HG03175 (cell line): ENCODE results near the gene SNED1.
A peak's percentile ranks its signal among the peaks of the same experiment; 100 is the strongest.

Experiments used
- ATAC-seq: cut with Tn5 transposase; IDR thresholded peaks from one replicate; pipeline ENCODE4 v1.9.1; 2021; ENCODE audit warnings: mild to moderate bottlenecking, moderate library complexity; ENCODE audit not compliant: unreplicated experiment

SNED1 gene

DNA sequence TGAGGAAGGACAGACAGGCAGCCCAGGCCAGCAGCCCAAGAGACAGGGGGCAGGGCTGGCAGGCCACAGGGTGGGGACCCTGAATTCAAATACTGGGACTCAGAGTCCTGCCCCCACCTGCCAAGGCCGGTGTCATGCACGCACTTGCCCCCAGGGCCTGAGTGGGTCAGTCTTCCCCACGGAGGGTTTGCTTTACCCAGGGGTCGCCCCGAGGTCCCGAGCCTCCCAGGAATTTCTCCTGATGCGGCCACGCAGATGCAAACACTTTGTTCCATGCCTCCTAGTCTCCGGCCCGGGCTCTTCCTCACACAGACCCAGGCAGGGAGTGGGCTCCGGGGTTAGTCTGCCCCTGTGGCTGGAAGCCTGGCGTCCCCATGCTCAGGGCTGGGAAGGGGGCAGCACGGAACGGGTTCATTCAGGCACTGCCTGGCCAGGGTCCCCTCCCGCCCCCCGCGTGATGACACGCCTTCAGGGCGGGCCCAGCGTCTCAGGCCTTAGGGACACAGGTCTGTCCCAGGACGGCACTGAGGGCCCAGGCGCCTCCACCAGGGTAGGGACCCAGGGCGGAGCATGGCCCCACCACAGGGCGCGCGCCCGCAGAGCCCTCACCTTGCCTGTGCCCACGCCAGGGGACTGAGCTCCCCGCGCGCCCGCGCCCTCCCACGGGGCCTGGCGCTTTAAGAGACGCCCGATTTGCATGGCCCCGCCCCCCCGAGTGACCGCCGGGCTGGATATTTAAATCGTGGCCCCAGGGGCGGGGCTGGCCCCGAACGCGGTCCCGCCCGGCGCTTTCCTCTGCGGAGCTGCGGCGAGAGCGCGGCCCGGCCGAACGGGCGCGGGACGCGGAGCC, at the start of gene SNED1:
SNED1 (plus strand) TSS at position 763 of the 850 bp plus-strand sequence. CDS start 220 bp downstream, outside the sequence.
- ATAC-seq, result peak; percentile 65

GRCh38 chr2:240948905-240949790, 49.3 kb upstream of the SNED1 start:
- no peak for ATAC-seq

DNA sequence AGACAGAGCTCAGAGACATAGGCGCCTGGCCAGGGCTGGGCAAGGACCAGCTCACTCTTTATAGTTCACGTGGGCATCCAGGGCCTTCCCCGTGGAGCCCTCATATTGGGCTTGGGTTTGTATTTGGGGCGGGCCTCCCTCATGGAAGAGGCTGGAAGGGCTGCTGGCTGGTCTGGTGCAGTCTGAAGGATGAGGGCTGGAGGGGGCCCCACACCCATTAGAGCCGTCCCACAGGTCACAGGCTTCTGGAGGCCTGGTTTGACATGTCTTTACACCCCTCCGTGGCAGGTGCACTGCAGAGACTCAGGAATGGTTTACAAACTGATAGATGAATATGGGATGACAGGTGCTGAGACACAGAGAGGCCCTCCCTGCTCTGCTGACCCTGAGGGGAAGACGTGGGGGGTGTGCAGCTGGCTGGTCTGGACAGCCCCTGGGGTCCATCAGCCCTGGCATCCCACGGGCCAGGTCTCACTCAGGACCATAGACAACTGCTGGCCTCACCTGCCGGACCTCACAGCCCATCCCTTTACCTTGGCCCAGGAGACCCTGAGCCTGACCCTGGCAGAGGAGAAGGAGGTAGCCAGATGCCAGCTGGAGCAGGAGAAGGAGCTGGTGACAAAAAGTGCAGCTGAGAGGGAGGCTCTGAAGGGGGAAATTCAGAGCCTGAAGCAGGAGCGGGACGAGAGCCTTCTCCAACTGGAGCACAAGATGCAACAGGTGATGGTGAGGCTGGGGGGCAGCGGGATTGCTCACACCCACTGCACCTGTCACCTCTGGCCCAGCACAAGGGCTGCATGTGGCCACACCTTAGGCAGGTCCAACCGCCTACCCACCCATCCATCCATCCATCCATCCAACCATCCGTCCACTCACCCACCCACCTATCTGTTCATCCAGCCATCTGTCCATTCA, 48.4 kb upstream of the SNED1 start:
- no peak for ATAC-seq

DNA sequence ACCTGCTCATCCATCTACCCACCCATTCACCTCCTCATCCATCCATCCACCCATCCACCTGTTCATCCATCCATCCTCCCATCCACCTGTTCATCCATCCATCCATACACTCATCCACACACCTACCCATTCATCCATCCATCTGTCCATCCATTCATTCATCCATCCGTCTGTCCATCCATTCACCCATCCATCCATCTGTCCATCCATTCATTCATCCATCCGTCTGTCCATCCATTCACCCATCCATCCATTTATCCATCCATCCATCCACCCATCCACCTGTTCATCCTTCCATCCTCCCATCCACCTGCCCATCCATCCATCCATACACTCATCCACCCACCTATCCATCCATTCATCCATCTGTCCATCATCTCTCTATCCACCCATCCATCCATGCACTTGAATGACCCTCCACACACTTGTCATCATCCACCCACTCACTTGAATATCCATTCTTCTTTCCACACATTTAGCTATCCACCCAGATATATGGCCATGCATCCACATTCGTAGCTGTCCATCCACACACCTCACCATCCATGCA, 47.3 kb upstream of the SNED1 start:
- ATAC-seq, result no peak

DNA sequence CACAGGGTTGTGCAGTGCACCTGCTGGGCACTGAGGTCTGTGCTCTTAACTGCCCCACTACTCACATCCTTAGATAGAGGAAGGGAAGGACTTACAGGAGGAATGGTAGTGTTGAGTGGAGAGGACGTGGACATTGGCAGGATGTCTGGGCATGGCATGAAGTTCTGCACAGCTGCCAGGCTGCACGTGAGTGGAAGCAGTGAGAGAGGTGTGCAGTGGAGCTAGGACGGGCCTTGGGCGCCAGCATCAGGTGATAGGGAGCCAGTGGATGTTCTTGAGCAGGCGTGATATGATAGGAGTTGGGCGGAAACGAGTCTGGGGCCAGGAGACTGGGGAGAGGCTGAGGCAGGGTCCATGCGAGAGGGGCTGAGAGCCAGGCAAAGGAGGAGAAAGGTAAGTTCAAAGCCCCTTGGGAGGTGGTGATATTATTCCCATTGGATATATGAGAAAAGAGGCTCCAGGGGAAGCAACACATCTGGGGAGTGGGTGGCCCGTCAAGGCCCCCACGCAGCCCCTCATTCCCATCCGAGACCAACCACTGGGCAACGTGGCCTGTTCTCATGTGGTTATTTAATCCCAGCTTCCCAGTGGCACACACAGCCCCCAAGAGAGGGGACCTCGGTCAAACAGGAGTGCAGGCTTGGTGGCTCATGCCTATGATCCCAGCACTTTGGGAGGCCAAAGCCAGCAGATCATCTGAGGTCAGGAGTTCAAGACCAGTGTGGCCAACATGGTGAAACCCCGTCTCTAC, 45.7 kb upstream of the SNED1 start:
- no peak for ATAC-seq

GRCh38 chr2:240953426-240954410, 44.7 kb upstream of the SNED1 start:
- ATAC-seq, result no peak

DNA sequence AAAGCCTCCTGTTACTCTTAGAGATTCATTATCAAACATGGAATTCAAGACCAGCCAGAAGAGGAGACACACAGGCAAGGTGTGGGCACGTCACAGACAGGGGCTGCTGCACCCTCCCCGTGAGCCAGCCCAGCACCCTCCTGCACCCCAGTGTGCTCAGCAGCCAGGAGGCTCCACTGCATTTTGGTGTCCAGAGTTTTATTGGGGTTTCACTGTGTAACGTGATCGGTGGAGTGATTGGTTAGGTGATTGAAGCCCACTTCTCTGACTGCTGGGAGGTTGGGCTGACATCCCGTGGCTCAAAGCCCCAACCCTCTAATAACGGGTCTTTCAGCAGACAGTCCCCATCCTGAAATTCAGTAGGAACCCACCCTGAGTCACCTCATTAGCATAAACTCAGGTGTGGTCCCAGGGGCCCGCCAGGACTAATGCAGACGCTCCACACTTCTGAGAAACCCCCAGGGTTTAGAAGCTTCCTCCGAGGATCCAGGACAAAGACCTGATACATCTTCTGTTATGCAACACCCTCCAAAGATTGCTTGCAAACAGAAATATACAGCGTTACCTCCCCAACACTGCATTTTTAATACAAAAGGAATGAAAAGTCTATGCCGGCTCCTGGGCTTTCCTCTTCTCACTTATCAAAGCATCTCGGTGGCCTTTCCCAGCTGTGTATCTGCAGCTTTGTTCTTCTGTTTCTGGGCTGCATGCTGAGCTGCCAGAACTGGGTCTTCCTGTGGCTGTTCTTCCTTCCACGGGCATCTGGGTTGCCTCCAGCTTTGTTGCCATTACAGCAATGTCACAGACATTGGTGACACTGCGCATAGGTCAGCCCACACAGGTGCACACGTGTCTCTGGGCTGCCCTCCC, 43.7 kb upstream of the SNED1 start:
- no peak for ATAC-seq

GRCh38 chr2:240955306-240956170, 42.9 kb upstream of the SNED1 start:
- ATAC-seq, result no peak

- ATAC-seq, result no peak
These were observed 42.1 kb upstream of the SNED1 start for GRCh38 chr2:240956171-240956934.

DNA sequence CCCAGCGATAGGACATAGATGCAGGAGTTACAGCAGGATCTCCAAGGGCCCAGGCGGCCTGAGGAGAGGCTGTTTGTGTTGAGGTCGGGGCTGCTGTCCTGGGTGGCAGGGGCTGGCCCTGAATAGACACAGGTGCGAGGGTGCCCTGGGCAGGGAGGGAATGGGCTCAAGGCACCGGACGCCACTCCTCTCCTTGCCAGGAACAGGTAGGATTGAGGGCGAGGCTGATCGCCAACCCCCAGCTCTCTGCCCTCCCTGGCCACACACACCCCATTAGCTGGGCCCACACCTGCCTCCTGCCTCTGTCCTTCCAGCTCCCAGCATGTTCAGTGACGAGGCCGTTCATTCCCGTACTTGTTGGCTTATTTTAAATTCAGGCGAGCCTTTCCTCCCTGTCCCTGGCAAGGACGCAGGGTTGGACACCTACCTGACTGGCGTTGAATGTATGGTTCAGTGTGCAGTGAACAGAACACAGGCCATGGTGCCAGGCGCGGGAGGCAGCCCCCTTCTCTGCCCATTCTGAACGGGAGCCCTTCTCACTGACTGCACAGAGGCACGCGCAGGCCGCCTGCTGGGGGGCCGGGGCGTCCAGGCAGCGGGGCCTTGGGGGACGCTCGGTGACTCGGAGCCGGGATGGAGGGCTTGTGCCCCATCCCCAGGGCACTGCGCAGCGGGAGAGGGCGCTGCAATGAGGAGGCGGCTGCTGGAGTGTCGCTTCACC, 41.3 kb upstream of the SNED1 start:
- ATAC-seq, result no peak

GRCh38 chr2:240957656-240958365, 40.6 kb upstream of the SNED1 start:
- no peak for ATAC-seq

DNA sequence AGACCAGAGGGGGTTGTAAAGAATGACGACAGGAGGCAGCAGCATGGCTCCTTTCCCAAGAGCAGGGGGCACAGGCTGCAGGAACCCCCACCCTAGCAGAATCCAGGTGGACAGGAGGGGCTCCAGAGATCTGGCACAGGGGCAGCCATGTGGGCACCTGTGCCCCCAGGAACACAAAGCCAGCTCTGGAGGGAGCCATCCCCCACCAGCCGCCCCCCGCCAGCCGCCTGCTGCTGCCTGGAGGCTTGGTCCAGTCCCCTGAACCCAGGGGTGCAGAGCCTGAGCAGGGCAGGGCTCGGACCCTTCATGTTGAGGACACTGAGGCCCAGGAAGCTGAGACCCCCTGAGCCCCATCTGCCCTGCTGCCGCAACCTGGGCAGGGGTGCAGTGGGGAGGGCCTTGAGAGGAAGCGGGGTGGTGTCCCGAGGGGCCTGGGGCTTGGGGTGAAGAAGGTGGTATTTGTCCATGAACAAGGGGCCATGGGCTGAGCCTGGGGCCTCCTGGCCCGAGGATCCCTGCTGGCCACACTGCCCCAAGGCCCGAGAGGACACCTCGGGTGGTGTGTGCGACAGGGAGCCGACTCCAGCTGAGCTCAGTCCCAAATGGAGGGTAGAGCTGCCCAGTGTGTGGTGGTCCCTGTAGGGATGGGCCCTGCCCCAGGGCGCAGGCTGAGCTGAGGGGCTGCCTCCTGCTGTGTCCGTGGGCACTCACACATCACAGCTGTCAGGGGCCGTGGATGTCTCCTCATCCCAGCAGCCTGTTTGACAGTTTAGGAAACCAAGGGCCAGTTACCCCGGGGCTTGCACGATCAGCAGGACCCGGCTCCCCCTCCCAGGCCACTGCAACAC, 39.8 kb upstream of the SNED1 start:
- no peak for ATAC-seq

DNA sequence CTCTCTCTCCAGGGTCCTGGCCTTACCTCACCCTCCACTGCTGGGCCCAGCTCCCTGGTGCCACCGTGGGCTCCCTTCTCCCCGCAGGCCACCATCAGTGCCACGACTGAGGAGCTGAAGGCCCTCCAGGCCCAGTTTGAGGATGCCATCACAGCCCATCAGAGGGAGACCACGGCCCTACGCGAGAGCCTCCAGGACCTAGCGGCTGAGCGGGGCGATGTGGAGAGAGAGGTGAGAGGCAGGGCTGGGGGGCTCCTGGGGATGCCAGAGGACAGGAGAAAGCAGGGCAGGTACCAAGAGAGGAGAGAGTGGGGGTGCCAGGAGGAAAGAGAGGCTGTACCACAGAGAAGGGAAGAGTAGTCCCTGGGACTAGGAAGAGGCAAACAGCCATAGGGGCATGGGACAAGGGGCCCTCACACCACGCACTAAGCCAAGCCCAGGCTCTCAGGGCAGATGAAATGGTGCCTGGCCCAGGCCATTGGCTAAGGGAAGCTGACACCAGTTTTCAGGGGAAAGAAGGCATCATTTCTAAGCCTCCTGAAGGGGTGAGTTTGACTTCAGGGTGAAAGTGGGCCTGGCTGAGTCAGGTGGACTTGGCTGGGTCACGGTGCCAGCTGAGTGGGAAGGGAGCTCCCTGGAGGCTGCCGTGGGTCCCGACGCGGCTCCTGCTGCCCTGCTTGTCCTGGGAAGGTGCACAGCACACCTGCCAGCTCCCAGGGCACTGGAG, 39.0 kb upstream of the SNED1 start:
- no peak for ATAC-seq
